ENCODE results near the gene MYH6.
"Not testable (repeated sequence)": the region's sequence is repeated elsewhere in the genome, so short reads cannot be mapped to it uniquely, and the experiment has no call there.

MYH6 gene

DNA sequence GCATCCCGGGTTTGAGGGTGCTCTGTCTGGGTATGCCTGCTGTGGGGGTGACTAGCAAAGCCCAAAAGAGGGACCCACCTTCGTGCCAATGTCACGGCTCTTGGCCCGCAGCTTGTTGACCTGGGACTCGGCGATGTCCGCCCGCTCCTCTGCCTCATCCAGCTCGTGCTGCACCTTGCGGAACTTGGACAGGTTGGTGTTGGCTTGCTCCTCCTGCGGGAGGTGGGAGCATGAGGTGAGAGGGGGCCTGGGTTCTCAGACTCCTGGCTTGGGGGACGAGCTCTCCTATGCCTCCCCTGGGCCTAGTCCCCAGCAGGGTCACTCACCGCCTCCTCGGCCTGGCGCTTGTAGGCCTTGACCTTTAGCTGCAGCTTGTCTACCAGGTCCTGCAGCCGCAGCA lies 5.6 kb upstream of the MYH6 start:
- no peak for DNase-seq

DNA sequence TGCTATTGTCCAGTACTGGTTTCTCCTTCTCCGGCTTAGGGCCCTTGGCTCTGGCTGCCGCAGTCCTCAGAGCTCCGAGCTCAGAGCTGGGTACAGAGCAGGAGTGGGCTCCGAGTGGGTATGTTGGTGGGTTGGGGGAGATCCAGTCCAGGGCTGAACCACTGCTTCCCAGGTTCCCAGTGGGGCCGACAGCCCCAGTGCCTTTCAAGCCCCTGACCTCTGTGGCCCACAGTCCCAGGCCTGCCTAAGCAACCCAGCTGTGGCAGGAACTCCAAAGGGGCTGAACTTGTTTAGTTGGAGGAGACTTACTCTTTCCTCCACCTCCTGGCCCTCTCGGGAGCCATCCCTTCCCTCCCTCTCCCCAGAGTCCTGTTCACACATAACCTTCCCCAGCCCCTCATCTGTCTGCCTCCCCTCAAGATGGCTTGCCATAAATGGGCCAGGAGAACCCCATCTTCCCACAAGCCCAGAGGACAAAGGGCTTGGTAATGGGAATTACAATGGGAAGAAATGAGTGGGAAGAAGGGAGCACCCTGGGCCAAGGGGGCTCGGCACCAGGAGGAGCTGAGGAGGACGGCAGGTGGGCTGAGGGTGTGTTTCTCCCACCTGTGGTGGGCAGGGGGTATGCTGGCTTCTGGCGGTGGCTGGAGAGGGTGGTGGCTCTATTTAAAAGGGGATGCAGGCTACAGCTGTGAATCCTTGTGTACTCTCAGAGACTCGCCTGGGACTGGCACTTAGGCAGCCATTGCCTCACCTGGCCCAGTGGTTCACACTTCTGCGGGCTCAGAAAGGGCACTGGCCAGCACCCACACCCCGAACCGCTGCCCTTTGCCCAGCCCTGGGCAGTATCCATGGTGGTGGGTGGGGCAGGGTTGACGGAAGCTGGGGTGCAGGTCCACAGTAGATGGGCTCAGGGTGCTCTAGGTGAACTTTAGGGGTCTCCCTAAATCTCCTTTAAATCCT lies 3.8 kb upstream of the MYH6 start:
- DNase-seq, result no peak

DNA sequence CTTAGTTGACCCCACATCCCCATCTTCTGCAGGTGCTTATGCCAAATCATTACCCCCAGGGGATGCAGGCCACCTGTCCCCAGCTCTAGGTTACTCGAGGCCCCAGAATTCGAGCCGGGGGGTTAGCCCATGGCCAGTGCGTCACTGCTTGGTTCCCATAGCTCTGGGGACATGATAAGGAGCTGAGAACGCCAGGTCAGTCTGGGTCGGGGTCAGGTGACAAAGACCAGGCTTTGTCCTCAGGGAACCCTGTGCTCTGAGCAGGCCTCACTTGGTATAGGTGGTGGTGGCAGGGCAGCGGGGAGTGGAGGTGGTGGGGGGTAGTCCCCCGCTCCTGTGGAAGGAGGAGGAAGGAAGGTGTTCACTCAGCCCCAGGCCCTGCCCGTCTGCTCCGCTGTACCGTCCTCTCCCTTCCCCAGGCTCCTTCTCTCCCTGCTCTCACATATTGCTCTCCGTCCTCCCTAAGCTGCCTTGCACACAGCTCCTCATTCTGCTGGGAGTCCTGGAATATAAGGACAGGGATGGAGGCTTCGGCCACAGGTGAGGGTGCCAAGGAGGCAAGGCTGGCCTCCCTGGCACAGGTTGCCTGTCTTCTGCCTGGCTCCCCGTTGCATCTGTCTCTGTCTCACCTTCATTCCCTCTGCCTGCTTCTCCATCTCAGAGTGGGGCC lies 2.0 kb upstream of the MYH6 start:
- DNase-seq, result no peak

DNA sequence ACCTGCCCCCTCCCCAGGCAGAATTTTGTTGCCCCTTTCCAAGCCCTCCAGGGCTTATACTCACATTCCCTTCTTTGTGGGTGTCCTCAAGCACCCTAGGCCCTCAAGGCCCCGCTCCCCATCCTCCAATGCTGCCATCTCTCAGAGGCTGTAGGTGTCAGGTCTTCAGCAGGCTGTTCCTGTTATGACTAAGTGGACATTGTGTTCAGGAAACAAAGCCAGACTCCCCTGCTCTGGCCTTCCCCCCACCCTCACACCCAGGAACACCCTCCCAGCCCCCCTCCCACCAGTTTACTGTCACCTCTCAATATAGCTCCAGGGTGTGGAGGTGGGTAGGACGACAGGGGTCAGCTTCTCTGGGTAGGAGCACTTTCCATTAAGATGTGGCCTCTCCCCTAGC lies 1.4 kb upstream of the MYH6 start:
- no peak for DNase-seq

DNA sequence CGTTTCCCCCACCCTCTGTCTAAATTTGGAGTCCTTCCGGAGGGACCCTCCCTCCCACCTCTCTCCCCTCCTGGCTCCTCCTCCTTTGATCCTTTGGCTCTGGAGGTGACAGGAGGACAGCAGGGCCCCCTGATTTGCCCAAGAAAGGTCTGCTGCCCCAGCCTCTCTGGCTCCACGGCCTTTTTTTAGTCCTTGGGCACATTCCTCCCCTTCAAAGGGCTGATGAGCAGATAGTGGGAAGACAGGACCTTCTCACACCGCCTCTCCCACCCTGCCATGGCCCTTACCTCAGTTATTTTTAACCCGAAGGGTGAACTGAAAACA lies 196 bp upstream of the MYH6 start:
- DNase-seq, result no peak

DNA sequence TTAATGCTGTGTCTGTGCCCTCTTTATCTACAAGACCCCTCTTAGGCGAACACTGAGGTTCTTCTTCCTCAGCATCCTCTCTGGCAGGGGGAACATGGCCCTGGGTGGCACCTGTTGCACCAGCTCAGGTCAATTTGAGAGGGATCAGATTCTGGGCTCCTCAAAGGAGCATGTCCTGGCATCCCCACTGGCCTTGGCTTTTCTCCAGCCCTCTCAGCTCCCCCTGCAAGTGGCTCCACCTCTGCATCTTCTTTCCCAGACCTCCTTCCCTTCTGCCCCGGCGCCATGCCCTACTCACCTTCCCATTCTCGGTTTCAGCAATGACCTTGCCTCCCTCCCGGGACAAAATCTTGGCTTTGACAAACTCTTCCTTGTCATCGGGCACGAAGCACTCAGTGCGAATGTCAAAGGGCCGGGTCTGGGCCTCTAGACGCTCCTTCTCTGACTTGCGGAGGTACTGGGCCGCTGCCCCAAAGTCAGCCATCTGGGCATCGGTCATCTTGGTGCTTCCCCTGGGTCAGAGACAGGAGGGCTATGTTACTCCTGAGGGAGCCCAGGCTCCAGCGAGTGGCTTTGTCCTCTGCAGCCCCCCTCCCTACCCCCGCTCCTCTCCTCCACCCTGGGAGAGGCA lies 1.2 kb downstream of the MYH6 start:
- no peak for DNase-seq

DNA sequence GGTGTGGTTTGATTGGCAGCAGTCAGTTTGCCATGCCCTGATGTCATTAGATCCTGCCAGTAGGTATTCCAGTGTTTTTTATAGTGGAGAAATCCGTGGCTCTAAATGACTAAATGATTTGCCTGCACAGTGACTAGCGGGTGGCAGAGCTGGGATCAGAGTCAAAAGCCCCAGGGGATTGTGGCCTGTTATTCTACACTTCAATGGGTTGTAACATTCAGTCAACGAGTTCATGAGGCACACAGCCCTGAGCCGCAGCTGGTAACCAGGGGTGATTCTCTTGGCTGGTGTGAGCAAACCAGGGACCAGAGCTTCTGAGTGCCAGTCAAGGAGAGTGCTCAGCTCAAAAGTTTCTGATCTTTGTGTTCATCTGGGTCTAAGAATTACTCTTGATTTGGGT lies 1.8 kb downstream of the MYH6 start:
- DNase-seq, result no peak

DNA sequence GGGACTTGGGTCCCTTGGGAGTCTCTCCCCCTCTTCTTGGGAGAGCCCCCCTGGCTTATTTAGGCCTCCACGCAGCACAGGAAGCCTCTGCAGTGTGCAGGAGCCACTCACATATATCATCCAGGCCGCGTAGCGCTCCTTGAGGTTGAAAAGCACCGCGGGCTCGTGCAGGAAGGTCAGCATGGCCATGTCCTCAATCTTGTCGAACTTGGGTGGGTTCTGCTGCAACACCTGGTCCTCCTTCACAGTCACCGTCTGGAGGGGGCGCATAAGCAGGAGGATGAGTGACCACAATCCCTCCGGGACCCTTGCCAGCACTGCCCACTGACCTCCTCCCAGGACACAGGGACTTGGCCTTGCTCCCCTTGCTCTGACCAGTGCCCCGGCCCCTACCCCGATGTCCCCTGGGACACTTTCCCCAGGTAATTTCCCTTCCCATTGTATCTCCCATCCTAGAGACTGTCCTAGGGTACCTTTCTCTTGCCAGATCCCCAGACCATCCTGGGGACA lies 2.5 kb downstream of the MYH6 start:
- no peak for DNase-seq

DNA sequence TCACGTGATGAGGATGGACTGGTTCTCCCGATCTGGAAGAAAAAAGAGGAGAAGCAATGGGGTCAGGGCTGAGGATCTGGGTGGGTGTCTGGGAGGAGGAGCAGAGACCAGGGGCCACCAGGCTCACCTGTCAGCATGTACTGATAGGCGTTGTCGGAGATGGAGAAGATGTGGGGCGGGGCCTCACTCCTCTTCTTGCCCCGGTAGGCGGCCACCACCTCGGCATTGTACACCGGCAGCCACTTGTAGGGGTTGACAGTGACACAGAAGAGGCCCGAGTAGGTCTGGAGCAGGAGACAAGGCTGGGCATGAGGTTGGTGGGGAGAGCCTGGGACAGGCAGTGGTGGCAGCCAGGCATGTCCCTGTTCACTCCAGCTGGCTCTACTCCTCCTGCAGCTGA lies 3.0 kb downstream of the MYH6 start:
- DNase-seq, result no peak

DNA sequence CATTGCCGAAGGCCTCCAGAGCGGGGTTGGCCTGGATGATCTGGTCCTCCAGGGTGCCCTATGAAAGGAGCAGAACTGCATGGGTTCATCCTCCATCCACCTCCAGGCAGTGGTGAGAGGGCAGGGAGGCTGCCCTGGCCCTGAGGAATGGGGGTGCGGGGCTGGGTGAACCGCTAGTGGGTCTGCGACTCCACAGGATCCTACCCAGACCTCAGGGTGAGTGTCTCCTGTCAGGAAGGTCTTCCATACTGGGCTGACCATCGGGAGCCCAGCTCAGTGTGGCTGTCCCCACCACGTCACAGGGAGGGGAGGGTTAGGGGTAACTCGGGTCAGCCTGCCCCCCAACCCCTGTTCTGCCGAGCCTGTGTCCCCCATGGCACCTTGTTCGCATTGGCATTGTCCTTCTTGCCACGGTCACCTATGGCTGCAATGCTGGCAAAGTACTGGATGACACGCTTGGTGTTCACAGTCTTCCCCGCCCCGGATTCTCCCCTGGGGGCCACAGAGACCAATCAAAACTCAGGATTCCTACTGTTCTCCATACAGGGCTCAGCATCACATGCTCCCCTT lies 3.7 kb downstream of the MYH6 start:
- no peak for DNase-seq

DNA sequence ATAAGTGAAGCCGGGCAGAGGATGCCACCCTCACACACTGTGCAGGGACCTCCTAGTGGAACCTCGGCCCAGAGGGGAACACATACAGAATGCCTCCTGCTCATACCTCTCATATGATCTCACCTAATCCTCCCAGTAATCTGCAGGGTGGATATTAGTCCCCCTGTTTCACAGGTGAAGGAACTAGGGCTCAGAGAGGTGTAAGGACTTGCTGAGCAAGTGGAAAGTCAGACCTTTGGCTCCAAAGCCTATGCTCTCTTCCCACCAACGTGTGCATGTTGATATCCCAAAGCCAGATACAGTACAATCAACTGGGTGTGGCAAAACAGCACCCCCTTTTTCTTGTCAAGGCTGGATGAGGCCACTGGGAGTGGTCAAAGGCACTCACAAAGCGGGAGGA lies 4.2 kb downstream of the MYH6 start:
- DNase-seq, result no peak

DNA sequence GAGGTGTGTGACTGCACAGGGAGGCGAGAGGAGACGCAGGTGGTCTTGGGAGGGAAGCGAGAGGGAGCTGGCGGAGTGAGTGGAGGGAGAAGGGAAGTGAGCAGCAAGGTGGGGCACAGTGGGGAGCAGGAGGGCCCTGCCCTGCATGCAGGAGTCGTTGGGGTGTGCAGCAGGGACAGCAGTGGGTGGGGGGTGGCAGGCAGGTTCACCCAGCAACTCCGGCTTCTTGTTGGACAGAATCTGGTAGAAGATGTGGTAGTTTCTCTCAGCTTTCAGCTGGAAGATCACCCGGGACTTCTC lies 5.0 kb downstream of the MYH6 start:
- no peak for DNase-seq

DNA sequence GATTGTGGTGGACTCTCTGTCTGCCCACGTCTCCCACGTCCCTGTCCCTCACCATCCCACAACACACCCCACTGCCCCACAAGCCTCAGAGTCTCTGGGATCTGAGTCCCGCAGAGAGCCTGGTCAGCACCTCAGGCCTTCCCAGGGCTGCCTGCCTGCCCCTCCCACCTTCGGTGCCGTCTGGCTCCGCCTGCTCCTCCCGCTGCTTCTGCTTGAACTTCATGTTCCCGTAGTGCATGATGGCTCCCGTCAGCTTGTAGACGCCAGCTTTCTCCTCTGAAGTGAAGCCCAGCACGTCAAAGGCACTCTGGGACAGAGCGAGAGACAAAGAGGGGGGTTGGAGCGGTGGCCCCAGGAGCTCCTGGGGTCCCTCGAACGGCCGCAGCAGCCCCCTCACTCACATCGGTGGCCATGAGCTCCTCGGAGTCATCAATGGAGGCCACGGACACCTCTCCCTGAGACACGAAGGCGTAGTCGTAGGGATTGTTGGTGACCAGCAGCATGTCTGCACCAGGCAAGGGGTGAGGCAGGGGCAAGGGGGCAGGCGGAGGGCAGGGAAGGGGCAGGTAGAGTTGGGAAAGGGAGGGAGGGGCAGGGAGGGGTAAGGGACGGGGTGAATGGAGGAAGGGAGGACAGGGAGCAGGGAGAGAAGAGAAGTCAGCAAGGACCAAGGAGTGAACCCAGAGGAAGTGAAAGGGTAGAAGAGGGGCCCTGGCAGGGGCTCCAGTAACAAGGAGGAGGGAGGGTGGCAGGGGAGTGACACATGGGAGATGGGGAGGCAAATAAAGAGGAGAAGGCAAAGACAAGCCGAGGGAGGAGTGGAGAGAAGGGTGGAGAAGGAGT lies 5.6 kb downstream of the MYH6 start:
- DNase-seq, result no peak

DNA sequence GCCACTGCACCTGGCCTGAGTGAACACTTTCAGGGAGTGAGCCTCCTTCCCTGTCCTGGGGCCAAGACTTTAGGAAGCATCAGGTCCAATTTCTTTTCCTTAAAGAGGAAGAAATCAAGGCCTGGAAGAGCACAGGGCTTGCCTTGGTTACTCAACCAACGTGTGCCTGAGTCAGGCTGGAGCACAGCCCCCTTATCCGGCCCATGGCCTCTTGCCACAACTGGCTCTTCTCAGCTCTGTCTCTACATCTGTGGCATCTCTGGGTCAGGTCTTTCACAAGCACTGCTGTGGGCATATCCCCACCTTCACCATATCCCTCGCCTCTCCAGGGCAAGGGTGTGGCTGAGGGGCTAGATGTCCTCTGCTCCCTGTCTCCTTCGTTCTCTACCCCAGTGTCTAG lies 6.8 kb downstream of the MYH6 start:
- DNase-seq, result no peak

DNA sequence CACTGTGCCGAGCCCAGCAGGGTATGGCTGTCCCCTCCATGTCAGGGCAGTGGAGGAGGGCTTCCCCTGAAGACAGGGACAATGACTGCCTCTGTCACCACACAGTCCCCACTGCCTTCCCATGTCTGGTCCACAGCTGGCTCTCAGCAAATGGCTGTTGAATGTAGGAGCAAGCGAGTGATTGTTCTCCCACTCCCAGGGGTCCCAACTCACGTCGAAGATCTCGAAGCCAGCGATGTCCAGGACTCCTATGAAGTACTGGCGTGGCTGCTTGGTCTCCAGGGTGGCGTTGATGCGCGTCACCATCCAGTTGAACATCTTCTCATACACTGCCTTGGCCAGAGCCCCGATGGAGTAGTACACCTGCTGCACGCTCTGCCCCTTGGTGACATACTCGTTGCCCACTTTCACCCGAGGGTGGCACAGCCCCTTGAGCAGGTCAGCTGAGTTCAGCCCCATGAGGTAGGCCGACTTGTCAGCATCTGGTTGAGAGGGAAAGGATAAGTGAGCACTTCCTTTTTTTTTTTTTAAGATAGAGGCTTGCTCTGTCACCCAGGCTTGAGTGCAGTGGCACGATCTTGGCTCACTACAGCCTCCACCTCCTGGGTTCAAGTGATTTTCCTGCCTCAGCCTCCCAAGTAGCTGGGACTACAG lies 7.5 kb downstream of the MYH6 start:
- DNase-seq, result not testable (repeated sequence)

DNA sequence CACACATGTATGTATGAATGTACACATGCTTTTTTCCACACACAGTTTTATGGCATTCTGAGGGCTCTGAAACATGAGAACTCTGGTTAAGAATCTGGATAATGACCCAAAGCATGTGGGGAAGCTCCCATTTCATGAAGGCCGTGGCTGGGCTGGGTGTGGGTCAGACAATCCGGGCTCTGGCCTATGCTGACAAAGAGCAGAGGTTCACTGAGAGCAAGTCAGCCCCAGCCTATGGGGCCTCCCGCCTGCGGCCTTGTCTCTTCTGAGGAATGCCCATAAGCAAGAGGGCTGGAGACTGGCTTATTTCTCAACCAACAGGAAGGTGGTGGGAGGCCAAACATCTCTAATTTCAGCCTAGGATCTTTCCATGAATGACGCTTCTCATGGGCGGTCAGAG lies 8.5 kb downstream of the MYH6 start:
- DNase-seq, result no peak

DNA sequence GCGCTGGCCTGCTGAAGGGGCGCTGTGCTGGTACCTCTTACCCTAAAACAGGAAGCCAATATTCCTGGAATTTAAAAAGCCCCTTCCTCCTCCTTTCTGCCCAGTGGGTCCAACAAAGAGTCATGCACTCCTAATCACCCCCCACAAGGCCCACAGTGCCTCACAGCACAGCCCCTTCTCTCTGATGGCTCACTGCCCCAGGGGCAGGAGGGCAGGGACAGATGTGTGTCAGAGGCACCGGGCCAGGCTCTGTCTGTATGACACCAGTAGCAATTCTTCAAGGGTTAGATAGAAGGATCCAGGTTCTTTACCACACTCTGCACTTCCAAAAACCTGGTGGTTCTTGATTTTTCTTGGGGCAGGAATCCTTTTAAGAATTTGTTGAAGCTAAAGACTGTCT lies 8.9 kb downstream of the MYH6 start:
- DNase-seq, result no peak

DNA sequence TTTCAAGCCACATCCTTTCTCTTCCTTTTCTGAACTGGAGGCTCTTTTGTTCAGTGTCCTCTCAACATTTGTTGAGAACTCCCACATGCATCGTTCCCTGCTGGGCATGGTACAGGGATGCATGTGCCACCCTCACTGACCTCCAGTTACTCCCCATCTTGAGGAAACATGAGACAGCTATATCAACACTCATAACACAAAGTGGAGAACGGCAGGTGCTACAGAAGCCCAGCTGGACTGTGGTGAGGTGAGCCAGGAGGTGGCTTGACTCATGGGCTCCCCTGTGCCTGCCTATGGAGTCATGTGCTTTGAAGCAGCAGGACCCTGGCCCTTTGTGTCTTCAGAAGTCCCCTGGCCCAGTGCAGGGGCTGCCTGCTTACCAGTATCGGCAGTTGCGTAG lies 9.7 kb downstream of the MYH6 start:
- DNase-seq, result no peak

DNA sequence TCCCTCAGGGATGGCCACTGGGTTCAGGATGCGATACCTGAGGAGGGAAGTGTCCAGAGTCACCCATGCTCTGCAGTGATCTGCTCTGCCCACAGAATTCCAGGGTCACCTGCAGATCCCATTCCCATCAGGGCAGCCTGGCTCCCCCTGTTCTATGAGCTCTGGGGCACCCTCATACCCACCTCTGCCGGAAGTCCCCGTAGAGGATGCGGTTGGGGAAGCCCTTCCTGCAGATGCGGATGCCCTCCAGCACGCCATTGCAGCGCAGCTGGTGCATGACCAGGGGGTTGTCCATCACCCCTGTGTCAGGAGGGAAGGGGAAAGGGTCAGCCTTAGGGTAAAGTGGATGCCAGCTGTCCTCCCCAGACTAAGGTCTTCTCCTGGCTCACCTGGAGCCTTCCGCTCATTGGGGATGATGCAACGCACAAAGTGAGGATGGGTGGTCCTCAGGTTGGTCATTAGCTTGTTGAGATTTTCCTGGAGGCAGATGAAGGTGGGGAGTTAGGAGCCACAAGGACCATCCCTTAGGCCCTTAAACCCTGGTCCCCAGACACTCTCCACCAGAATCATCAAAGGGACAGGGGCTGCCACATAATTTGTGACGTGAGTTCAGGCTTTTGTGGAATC lies 11.2 kb downstream of the MYH6 start:
- no peak for DNase-seq

DNA sequence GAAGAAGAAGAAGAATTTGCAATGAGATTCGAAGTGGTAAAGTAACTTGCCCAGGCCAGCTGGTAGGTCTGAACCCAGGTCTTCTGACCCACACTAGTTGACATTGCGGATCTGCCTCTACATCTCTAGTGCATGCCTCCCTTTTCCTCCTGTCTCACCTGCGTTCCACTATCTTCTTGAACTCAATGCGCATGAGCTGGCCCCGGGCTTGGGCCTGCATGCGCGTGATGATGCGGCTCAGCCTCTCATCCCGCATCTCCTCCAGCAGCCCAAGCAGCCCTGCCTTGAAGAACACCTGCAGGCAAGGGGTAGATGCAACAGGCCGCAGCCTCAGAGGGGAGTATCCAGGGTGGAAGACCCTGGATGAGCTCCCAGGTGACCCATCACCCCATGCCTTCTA lies 11.9 kb downstream of the MYH6 start:
- DNase-seq, result no peak

DNA sequence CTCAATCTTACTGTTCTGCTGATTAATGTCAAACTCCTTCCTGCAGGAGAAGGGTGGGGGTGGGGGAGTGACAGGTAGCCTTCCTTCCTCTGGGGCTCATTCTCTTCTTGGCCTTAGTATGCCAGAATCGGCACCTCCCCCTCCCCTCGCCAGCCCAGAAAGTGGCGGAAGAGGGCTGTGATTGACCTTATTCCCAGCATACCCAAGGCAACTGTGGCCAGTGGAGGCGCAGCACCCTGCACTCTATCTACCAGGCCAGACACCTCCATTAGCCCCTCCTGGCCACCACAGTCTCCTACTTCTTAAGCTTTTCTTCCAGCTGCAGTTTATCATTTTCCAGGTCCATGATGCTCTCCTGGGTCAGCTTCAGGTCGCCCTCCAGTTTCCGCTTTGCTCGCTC lies 15.5 kb downstream of the MYH6 start:
- no peak for DNase-seq

DNA sequence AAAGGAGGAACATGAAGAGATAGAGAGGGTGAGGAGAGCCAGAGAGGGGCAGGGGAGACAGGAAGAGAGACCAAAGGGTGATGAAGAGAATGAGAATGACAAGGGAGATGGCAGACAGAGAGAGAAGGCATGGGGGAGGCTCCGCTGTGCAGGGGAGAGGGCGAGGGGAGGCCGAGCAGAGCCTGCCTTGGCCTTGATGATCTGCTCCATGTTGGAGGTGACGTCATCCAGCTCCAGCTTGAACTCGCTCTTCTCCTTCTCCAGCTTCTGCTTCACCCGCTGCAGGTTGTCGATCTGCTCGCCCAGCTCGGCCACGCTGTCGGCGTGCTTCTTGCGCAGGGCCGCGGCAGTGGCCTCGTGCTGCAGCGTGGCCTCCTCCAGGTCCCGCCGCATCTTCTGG lies 18.2 kb downstream of the MYH6 start:
- not testable (repeated sequence) for DNase-seq
